Diencephalon (tissue), 1 donor: ENCODE data around the gene NEUROD6. TPM values are rescaled to one million over a fixed set of nuclear protein-coding genes. Genes with fewer than 3 reads are reported as not detected.

Experiments
- small RNA-seq: library from RNA; depleted of rRNA; stranded (forward); fragments of <200 nt; gene quantifications from one replicate; pipeline ENCODE3, GENCODE V24; 2014
- total RNA-seq: library from RNA; depleted of rRNA; stranded (reverse); fragments of >200 nt; gene quantifications from one replicate; pipeline ENCODE4 v1.2.3, GENCODE V29; 2014

Gene NEUROD6
- 4.2 TPM for total RNA-seq

DNA sequence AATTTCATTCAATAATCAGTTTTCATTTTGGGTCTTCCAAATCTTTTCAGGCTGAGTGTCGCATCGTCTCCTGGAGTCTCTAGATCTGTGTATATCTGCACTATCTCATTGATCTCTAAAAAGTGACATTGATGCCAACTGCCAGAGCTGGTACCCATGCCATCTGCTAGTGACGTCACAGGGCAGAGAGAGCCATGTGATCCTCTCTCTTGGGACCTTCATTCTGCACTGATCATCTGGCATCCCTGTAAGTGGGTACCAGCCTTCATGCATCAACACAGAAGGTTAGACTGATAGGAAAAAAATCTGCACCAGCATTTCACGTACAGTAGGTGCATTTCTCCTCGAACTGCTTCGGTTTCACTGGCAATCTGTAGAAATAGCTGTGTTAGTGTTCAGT, at the start of gene NEUROD6:
Gene NEUROD6 (minus strand): TSS at position 124 of the 400 bp plus-strand sequence. CDS start 1,458 bp downstream, outside the sequence.

Small RNA genes within 50 kb of the gene (small RNA-seq; reads per million reads assigned to genes)
- gene AC006380.1 = not detected

Other genes with a start within 250 kb of the NEUROD6 start
- gene ITPRID1, start 173.4 kb upstream of the NEUROD6 start, total RNA-seq = 0.23 TPM